Measurements from ENCODE around the gene GOLGA1. TPM values are rescaled to one million over a fixed set of nuclear protein-coding genes. Genes with fewer than 3 reads are reported as not detected.

The GOLGA1 gene
- total RNA-seq, 4 donors from 2014 or later, result 6.7 to 25.7 (median 15.4) TPM

- no peaks in the 10 kb centered on the region for H3K9me3 ChIP-seq
- no peaks in the 10 kb centered on the region for H3K36me3 ChIP-seq
- no peaks in the 10 kb centered on the region for H3K27me3 ChIP-seq
- peaks cover 0 to 4% of the 10 kb centered on the region in 2 donors for H3K4me1 ChIP-seq
- peak overlapping the region in 1 of 2 donors; percentile 4 for H3K27ac ChIP-seq
- DNase-seq, result peak in 1 of 2 donors; percentile 70
- TF ChIP-seq, protein P1, sequence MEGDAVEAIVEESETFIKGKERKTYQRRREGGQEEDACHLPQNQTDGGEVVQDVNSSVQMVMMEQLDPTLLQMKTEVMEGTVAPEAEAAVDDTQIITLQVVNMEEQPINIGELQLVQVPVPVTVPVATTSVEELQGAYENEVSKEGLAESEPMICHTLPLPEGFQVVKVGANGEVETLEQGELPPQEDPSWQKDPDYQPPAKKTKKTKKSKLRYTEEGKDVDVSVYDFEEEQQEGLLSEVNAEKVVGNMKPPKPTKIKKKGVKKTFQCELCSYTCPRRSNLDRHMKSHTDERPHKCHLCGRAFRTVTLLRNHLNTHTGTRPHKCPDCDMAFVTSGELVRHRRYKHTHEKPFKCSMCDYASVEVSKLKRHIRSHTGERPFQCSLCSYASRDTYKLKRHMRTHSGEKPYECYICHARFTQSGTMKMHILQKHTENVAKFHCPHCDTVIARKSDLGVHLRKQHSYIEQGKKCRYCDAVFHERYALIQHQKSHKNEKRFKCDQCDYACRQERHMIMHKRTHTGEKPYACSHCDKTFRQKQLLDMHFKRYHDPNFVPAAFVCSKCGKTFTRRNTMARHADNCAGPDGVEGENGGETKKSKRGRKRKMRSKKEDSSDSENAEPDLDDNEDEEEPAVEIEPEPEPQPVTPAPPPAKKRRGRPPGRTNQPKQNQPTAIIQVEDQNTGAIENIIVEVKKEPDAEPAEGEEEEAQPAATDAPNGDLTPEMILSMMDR (IDR thresholded peaks at IDR 0.05), result no peak
- TF ChIP-seq POLR2A (IDR thresholded peaks at IDR 0.05), result no peak
- intact Hi-C loops (cut with DNase I; ENCODE audit: low total_unique reads), result no loop called here
- no peak overlapping the region for H3K4me3 ChIP-seq
These were observed 105.8 kb downstream of the GOLGA1 start for GRCh38 chr9:124835026-124835557.

DNA sequence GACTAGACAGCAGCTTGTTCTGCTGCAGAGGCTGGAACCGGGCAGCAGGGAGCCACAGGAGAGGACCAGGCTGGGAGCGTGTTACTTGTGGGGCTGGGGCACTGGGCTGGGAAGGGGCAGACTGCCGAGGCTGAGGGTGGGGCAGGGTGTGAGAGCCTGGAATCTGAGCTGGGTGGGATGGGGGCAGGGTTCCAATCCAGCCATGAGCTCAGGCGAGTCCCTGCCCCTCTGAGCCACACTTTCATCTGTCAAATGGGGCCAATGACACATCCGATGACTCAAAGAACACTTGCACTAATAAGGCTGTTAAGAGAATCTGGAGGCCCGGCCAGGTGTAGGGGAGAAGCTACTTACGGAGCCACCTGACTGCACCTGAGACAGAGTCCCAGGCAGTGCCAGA, 106.3 kb downstream of the GOLGA1 start:
- peak overlapping the region in 1 of 2 donors; percentile 4 for H3K27ac ChIP-seq
- no peaks in the 10 kb centered on the region for H3K27me3 ChIP-seq
- intact Hi-C loops (cut with DNase I; ENCODE audit: low total_unique reads), result no loop called here
- no peak for DNase-seq
- H3K9me3 ChIP-seq, result no peaks in the 10 kb centered on the region
- H3K4me1 ChIP-seq, result peaks cover 0 to 4% of the 10 kb centered on the region in 2 donors
- H3K36me3 ChIP-seq, result no peaks in the 10 kb centered on the region
- no peak overlapping the region for H3K4me3 ChIP-seq
- TF ChIP-seq, protein P1 (IDR thresholded peaks at IDR 0.05), result no peak
- TF ChIP-seq POLR2A (IDR thresholded peaks at IDR 0.05), result no peak

GRCh38 chr9:124831642-124832364, 109.1 kb downstream of the GOLGA1 start:
- no peak overlapping the region for H3K4me3 ChIP-seq
- no peak for DNase-seq
- H3K4me1 ChIP-seq, result peaks cover 0 to 4% of the 10 kb centered on the region in 2 donors
- TF ChIP-seq POLR2A (IDR thresholded peaks at IDR 0.05), result no peak
- TF ChIP-seq, protein P1 (IDR thresholded peaks at IDR 0.05), result no peak
- no peaks in the 10 kb centered on the region for H3K36me3 ChIP-seq
- H3K9me3 ChIP-seq, result no peaks in the 10 kb centered on the region
- no peaks in the 10 kb centered on the region for H3K27me3 ChIP-seq
- H3K27ac ChIP-seq, result peak overlapping the region; percentile 80 to 88
- intact Hi-C loops (cut with DNase I; ENCODE audit: low total_unique reads), result no loop called here

GRCh38 chr9:124830593-124830992, 110.3 kb downstream of the GOLGA1 start:
- peaks cover 0 to 4% of the 10 kb centered on the region in 2 donors for H3K4me1 ChIP-seq
- intact Hi-C loops (cut with DNase I; ENCODE audit: low total_unique reads), result no loop called here
- no peaks in the 10 kb centered on the region for H3K9me3 ChIP-seq
- no peak overlapping the region for H3K4me3 ChIP-seq
- TF ChIP-seq, protein P1 (IDR thresholded peaks at IDR 0.05), result no peak
- no peak for TF ChIP-seq POLR2A (IDR thresholded peaks at IDR 0.05)
- no peaks in the 10 kb centered on the region for H3K27me3 ChIP-seq
- no peaks in the 10 kb centered on the region for H3K36me3 ChIP-seq
- no peak for DNase-seq
- no peak overlapping the region for H3K27ac ChIP-seq

GRCh38 chr9:124829334-124829669, 111.6 kb downstream of the GOLGA1 start:
- no peaks in the 10 kb centered on the region for H3K36me3 ChIP-seq
- no peak overlapping the region for H3K4me3 ChIP-seq
- no peaks in the 10 kb centered on the region for H3K27me3 ChIP-seq
- no peak for TF ChIP-seq POLR2A (IDR thresholded peaks at IDR 0.05)
- TF ChIP-seq, protein P1 (IDR thresholded peaks at IDR 0.05), result no peak
- DNase-seq, result no peak
- H3K9me3 ChIP-seq, result no peaks in the 10 kb centered on the region
- intact Hi-C loops (cut with DNase I; ENCODE audit: low total_unique reads), result no loop called here
- H3K4me1 ChIP-seq, result no peaks in the 10 kb centered on the region
- H3K27ac ChIP-seq, result no peak overlapping the region

Data from uterus (tissue), 4 donors.